NCI-H2171 treated with DMSO at 0.1 percent for 48 hours (cell line): ENCODE measurements around the gene DIRAS1.
"Not testable (repeated sequence)": the region's sequence is repeated elsewhere in the genome, so short reads cannot be mapped to it uniquely, and the experiment has no call there.

Experiments used
- DNase-seq: peaks from one replicate; lab custom pipeline; 2025; lab: John Stamatoyannopoulos, UW

Gene DIRAS1

DNA sequence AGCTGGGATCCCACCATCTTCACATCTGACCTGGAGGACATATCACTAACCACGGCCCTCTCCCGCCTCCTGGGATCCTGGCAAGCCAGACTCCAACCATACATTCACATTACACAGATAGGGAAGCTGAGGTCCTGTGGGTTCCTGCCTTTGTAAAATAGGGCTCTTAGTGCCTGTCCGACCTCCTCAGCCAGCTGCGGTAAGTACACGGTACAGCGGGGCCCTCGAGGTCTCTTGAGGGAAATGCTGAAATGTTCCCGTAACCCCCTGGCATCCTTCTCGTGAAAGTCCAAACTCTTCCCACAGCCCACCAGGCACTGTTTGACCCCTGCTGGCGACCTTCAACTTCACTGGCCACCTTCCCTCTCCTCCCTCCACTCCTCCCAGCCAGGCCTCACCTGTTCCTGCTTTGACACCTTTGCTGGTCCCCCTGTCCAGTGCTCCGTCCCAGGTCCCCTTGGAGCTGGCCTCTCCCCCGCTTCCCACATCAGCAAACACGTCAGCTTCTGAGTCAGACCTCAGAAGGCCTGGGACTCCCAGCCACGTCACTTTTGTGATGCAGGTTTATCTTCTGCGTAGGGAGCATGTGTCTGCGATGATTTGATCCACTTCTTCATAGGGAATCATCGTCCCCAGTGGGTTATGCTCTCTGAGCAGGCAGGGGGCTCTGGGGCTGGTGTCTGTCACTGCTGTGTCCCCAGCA, 9.8 kb downstream of the DIRAS1 start:
- no peak for DNase-seq

DNA sequence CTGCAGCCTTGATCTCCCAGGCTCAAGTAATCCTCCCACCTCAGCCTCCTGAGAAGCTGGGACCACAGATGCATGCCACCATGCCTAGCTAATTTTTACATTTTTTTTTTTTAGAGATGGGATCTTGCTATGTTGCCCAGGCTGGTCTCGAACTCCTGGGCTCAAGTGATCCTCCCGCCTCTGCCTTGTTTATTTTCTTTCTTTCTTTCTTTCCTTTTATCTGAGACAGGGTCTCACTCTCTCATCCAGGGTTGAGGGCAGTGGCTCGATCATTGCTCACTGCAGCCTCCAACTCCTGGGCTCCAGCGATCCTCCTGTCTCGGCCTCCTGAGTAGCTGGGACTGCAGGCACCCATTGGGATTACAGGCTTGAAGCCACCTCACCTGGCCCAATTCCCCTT, 14.9 kb downstream of the DIRAS1 start:
- DNase-seq: no peak

DNA sequence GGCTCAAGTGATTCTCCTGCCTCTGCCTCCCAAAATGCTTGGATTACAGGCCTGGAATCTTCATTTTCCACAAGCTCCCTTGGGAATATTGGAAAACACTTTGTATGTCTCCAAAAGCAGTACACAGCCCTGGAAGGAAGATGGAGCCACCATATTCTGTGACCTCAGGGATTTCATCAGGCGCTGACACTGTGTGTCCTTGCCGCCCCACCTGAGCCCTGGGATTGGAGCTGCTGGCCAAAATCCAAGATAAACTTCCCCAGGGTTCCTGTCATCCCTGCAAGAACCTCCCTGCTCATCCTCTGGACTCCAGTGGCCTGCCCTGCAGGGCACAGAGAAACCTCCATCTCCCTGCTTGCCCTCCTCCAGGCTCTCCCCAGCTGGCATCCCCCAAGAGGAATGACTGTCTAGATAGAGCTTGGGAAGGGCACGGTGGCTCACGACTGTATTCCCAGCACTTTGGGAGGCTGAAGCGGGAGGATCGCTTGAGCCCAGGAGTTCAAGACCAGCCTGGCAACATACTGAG, 17.4 kb downstream of the DIRAS1 start:
- no peak for DNase-seq

DNA sequence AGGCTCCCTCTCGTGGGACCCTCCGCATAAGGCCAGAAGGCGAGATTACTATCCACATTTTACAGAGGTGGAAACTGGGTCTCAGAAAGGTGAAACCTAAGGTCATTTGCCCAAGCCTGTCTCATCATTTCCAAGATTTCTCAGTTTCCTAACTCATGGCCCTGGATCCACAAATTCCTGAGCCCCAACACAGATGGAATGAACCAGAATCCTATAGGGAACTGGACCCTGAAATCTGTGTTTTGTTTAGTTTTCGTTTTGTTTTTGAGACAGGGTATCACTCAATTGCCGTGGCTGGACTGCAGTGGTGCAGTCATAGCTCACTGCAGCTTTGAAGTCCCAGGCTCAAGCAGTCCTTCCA, 18.1 kb downstream of the DIRAS1 start:
- DNase-seq: no peak

DNA sequence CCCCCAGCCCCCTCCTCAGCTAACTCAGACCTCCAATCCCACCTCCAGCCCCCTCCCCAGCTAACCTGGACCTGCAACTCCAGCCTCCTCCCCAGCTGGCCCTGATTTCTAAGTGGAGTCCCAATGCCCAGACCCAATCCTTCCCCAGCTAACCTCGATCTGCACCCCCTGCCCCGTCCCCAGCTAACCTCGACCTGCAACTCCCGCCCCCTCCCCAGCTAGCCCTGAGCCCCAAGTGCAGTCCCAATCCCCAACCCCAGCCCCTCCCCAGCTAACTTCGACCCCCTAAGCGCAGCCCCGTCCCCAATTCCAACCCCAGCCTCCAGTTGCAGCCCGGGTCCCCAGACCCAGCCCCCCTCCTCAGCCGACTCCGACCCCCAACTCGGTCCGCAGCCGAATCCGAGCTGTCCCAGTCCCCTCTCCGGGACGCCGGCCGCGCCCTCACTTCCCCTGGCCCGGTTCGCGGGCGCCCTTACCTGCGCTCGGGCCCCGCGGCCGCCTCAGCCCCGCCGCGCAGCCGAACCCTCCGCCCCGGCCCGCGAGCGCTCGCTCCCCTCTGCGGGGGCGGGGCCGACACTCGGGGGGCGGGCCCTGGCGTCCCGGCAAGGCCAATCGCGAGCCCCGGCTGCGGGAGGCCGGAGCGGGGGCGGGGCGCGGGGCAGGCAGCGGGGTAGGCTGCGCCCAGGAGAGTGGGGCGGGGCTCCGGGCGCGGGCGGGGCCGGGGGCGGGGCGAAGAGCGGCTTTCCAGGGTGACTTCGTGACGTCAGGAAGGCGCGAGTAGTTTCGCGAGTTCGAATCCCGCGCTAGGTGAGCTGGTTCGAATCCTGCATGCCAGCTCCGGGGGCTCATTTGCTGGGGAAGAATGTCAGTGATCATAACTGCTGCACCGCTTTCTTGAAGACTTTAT, 18.7 kb downstream of the DIRAS1 start, which contains the start of gene GNG7:
GNG7 (minus strand) TSS at position 525 of the 907 bp plus-strand sequence. CDS start 182,006 bp downstream, outside the sequence.
- DNase-seq: peak; percentile 79

DNA sequence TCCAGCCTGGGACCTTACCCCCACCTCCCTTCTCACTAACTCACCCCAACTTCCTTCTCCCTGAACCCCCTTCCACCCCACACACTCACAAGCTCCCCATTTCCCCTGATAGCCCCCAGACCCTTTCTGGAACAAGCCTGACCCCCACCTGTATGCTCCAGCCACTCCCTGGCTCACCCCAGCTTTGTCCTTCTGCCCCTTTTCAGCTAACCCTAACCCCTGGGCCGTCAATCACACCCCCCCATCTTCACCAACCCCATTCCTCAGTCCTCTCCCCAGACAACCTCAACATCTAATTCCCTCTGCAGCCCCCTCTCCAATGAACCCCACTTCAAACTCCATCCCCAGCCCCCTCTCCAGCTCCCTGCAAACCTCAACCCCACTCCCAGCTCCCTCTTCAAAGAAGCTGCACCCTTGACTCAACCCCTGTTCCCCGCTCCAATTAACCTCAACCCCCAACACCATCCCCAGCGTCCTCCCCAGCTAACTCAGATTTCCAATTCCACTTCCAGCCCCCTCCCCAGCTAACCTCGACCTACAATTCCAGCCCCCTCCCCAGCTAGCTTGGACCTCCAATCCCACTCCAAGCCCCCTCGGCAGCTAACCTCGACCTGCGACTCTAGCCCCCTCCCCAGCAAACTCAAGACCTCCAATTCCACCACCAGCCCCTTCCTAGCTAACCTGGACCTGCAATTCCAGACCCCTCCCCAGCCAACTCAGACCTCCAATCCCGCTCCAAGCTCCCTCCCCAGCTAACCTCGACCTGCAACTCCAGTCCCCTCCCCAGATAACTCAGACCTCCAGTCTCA, 19.6 kb downstream of the DIRAS1 start:
- DNase-seq: no peak

DNA sequence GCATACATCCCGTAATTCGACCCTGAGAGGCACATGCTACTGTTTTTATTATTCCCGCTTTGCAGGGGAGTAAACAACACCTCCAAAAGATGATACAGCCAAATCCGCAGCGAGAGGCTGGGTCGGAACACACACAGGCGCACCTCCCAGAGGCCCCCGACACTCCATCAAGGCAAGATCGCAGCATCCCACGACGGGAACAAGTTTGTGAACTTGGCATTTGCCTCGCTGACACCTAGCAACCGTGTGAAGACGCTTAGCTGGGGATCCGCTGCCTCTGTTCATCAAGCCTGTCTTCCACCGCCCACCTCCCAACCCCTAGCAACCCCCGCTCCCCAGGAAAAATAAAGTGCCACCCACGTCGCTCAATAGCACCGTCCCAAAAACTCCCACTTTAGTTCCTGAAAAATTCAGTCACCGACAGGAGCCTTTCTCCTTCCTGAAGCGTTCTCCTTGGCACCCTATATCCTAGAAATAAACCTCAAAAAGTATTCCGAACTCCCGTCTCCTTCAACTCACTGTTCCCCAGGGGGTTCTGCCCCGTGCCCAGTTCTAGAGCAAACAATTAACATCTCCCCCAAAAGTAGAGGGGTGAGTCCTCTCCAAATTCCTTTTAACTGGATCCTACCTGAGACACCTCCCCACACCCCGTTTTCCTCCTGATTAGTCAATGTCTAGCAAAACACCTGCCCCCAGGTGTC, 20.4 kb downstream of the DIRAS1 start:
- peak; percentile 36 for DNase-seq

DNA sequence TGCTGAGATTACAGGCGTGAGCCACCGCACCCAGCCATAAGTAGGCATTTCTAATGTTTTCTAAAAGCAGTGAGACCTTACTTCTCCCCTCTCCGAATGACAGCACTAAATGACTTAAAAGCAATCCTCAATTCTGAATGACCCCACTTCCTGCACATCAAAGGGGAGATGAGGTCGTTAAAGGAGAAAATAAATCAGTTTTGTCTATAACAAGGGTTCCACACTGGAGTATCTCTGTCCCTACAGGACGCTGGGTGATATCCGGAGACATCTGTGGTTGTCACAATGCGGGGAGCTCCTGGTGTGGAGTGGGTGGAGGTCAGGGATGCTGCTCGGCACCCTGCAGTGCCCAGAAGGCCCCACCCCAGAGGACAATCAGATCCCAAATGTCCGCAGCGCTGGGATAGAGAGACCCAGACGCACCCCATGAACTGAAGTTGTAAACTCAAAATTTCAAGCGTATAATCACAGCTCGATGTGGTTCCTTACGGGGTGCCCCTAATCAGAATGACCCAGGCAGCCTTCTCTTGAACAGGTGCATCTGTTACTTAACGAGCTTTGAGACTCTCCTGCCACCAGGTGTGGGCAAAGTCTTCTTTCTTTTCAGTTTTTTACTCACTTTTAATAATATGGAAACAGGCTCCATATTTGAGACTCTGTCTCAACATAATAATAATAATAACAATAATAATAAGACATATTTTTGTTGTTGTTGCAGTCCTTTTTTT, 21.6 kb downstream of the DIRAS1 start:
- DNase-seq: no peak

DNA sequence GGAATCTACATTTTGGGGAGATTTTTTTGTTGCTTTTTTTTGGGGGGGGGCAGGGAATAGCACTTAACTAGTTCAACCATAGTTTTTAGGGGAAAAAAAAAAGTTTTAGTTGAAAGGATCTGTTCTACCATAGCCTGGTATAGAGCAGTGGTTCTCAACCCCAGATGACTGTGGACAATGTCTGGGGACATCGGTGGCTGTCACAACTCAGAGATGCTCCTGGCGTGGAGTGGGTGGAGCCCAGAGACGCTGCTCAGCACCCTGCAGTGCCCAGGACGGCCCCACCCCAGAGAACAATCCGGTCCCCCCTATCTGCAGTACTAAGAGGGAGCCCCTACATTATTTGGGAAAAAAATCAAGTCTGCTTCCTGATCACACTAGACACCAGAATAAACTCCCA, 27.0 kb downstream of the DIRAS1 start:
- no peak for DNase-seq

DNA sequence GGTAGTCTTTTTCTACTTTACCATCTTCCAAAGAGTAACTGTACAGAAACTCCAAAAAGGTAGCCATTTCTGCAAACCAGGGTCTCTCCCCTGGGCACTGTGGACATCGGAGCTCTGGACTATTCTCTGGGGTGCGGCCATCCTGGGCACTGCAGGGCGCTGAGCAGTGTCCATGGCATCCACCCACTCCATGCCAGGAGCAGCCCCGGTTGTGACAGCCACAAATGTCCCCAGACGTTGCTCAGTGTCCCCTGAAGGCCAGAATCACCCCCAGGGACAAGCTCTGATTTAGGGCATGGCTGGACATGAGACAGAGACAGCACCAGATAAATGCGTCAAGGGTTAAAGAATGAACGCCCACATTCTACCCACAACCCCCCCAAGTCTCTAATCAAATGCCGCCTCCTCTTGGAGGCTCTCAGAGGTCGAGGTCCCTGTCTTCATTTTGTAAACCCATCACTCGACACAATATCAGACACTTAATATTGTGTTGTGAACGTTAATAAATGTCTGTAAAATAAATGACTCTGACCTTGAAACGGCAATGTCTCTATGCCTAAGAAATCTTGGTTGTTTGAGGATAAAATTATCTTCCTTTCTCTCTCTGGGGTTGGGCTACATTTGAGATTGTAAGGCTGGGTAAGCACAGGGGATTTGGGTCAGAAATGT, 27.5 kb downstream of the DIRAS1 start:
- no peak for DNase-seq

DNA sequence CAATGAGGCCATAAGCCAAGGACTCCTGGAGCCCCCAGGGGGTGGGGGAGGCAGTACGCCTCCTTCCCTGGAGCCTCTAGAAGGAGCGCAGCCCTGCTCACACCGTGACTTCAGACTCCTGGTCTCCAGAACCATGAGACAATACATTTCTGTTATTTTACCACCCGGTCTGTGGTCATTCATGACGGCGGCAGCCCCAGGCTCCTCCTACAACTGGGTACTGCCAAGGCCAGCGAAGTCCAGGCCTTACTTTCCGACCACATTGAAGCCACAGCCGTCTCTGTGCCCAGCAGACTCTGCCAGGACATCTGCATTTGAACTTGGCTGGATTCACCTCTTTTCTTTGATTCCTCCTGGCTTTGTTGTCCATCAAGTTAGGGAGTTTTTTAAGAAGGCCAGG, 29.2 kb downstream of the DIRAS1 start:
- DNase-seq: no peak

DNA sequence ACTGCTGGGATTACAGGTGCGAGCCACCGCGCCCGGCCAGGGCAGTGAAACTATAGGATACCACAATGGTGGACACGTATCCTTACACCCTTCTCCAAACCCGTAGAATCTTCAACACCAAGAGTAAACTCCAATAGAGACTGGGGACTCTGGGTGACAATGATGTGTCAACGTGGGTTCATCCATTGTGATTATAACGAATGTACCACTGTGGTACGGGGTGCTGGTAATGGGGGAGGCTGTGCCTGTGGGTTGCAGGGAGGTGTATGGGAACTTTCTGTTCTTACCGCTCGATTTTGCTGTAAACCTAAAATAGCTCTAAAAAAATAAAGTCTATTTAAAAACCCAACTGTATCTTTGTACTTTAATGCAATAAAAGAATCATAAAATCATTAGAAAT, 30.3 kb downstream of the DIRAS1 start:
- no peak for DNase-seq

DNA sequence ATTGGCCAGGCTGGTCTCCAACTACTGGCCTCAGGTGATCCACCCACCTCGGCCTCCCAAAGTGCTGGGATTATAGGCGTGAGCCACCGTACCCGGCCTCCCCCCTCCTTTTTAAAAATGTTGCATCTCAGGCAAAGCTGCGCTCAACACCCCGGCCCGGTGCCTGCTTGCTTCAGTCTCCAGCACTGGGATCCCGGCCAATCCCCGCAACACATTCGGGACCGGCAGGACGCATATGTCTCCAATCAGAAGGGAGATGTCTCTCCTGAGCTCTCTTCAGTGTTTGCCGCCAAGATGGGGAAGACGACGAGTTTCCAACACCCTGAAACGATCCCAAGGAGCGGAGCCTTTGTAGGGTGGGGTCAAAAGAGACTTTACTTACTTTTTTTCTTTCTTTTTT, 34.8 kb downstream of the DIRAS1 start:
- no peak for DNase-seq

DNA sequence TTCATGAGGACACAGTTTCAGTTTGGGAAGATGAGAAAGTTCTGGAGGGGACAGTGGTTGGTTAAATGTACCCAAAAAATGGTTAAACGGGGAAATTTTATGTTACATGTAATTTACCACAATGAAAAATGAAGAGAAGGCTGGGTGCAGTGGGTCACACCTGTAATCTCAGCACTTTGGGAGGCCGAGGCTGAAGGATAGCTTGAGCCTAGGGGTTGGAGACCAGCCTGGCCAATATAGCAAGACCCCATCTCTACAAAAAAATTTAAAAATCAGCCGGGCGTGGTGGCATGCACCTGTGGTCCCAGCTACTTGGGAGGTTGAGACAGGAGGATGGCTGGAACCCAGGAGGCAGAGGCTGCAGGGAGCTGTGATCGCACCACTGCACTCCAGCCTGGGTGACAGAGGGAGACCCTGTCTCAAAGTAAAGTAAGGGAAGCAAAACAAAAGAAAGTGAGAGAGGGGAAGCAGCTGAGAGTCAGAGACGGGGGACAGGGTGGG, 35.9 kb downstream of the DIRAS1 start:
- DNase-seq: no peak

DNA sequence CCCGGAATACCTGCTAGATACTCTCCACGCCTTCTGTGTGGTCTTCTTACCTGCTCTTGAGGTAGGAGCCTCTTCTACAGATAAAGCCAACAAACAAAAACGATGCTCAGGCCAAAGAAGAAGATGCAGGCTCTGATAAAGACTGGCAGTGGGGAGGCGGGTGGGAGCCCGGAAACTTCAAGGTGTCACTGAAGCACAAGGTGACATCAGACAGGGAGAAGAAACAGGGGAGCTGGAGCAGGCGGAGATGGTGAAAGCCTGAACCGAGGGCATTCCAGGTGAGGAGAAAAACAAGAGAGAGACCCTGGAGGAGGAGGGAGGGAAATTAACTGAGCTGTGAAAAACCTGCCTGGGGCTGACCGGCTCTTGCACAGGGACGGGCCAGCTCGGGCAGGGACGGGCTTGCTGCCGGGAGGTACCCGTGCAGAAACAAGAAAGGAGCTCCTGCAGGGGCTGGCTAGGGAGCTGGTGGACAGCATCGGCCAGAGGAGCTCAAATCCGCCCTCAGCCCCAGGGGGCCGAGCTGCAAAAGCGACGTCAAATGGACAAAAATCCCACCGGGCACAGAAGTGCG, 37.7 kb downstream of the DIRAS1 start:
- DNase-seq: no peak

DNA sequence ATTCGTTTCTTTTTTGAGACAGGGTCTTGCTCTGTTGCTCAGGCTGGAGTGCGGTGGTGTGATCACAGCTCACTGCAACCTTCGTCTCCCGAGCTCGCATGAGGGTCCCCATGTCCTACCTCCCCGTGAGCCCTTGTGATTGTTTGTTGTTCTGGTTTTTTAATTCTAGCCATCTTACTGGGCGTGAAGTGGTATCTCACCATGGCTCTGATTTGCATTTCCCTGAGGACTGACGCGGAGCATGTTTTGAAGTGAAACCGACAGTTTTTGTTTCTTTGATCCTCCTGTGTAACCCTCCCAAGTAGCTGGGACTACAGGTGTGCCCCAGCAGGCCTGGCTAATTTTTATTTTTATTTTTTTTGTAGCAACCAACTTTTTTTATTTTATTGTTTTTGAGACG, 40.4 kb downstream of the DIRAS1 start:
- DNase-seq: no peak

DNA sequence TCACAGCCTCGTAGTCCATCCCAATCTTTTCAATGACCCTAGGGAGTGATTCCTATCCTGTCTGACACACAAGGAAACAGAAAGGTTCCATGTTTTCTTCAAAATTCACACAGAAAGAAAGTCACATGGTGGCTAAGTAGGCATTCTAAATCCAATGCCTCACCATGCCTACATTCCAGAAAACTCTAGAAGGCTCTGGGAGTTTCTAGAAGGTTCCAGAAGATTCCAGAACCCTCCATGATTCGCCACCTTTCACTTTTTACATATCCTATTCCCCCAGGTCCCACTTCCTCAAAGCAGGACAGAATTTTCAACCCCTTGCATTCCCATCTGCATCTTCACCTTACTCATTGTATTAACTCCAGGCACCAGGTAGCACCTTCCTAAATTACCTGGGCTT, 41.7 kb downstream of the DIRAS1 start:
- no peak for DNase-seq

DNA sequence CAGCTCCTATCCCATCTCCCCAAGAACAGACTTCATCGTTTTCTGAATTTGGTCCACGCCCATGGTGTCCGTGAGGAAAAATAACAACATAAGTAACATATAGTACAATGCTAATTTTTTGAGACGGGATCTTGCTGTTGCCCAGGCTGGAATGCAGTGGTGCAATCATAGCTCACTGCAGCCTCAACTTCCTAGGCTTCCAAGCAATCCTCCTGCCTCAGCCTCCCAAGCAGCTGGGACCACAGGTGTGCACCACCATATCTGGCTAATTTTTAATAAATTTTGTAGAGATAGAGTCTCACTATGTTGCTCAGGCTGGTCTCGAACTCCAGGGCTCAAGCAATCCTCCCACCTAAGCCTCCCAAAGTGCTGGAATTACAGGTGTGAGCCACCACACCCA, 42.2 kb downstream of the DIRAS1 start:
- not testable (repeated sequence) for DNase-seq

DNA sequence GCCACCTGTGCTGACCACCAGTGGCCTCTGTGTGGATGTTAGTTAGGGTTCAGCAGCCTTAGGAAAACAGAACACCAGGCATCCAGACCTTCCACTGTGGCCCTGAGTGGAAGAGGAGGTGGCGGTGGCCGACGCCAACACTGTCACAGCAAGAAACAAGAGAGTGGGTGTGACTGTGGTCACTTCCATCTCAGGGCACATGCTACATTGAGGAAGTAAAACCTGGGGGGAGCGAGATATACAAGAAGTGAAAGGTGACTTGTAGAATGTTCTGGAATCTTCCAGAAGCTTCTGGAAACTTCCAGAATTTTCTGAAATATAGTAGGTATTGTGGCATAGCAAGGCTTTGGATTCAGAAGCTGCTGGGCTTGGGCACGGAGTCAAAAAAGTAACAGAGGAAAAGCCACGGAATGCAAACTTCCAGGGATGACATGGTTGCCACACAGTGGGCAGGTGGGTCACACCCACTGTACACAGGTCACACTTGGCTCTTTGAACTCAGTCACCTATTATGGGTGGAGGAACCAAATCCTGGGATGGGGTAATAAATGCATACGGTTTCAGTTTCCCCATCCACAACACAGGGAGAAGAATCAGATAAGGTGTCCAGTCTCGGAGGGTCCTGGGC, 43.0 kb downstream of the DIRAS1 start:
- no peak for DNase-seq
